MM.1S (cell line): Measurements from ENCODE around the gene RABEP1.

ENCODE experiments used
- EZH2 ChIP-seq: fragments of 300-600 bp; sonication (generic); optimal IDR thresholded peaks from 2 replicates; pipeline ENCODE3; 2017; ENCODE audit warnings: low read depth, mild to moderate bottlenecking, antibody characterized with exemption, low read length, mixed read lengths
- EZH2phosphoT487 ChIP-seq: fragments of 300-600 bp; sonication (generic); IDR thresholded peaks from 2 replicates; pipeline ENCODE4 v1.6.1; 2018; ENCODE audit warnings: antibody characterized with exemption, low read length
- TF ChIP-seq, protein P1 (sequence below): fragments of 300-600 bp; sonication (generic); IDR thresholded peaks from 2 replicates; pipeline ENCODE4 v1.5.1; 2016; ENCODE audit warnings: antibody characterized with exemption, low read length, mixed read lengths

DNA sequence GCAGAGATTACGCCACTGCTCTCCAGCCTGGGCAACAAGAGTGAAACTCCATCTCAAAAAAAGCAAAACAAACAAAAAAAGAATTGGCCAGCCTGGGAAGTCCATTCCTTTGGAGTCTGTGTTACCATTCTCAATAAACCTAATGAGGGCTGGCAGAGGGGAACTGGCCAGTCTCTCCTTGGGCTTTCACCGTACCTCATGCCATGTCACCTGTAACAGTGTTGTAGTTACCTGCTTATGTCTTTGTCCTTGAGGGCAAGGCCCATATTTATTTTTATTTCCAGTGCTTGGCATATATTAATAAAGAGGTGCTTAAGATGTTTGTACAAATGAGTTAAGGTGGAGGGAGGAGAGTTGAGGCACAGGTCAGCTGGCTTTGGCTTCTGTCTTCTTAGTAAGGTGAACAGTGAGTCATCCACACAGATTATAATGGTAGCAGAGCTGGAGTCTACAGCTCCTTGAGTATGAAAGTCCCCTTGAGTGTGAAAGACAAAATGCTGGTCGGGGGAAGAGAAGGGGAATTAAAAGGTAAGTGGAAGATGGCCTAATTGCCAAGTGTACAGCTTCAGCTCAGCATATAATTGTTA, 148.4 kb downstream of the RABEP1 start:
- TF ChIP-seq, protein P1, sequence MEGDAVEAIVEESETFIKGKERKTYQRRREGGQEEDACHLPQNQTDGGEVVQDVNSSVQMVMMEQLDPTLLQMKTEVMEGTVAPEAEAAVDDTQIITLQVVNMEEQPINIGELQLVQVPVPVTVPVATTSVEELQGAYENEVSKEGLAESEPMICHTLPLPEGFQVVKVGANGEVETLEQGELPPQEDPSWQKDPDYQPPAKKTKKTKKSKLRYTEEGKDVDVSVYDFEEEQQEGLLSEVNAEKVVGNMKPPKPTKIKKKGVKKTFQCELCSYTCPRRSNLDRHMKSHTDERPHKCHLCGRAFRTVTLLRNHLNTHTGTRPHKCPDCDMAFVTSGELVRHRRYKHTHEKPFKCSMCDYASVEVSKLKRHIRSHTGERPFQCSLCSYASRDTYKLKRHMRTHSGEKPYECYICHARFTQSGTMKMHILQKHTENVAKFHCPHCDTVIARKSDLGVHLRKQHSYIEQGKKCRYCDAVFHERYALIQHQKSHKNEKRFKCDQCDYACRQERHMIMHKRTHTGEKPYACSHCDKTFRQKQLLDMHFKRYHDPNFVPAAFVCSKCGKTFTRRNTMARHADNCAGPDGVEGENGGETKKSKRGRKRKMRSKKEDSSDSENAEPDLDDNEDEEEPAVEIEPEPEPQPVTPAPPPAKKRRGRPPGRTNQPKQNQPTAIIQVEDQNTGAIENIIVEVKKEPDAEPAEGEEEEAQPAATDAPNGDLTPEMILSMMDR, result no peak
- TF ChIP-seq EZH2 (no peak), EZH2phosphoT487 (no peak)
